HG03175 (cell line): ENCODE data around the gene CCDC144A.
"Not testable (repeated sequence)": the region's sequence is repeated elsewhere in the genome, so short reads cannot be mapped to it uniquely, and the experiment has no call there.

Source experiments
- ATAC-seq: cut with Tn5 transposase; IDR thresholded peaks from one replicate; pipeline ENCODE4 v1.9.1; 2021; ENCODE audit warnings: mild to moderate bottlenecking, moderate library complexity; ENCODE audit not compliant: unreplicated experiment

CCDC144A gene

DNA sequence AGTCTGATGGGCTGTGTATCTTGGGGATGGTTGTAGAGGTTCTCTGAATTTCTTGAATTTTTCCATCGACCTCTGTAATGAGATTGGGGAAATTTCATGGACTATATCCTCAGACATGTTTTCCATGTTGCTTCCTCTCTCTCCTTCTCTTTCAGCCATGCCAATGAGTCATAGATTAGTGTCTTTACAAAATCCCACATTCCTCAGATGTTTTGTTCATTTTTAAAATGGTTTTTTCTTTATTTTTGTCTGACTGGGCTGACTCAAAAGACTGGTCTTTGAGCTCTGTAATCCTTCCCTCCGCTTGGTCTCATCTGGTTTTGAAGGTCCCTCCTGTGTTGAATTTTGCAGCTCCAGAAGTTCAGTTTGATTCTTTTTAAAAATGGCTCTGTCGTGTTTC, 60.5 kb downstream of the CCDC144A start:
- ATAC-seq = not testable (repeated sequence)

DNA sequence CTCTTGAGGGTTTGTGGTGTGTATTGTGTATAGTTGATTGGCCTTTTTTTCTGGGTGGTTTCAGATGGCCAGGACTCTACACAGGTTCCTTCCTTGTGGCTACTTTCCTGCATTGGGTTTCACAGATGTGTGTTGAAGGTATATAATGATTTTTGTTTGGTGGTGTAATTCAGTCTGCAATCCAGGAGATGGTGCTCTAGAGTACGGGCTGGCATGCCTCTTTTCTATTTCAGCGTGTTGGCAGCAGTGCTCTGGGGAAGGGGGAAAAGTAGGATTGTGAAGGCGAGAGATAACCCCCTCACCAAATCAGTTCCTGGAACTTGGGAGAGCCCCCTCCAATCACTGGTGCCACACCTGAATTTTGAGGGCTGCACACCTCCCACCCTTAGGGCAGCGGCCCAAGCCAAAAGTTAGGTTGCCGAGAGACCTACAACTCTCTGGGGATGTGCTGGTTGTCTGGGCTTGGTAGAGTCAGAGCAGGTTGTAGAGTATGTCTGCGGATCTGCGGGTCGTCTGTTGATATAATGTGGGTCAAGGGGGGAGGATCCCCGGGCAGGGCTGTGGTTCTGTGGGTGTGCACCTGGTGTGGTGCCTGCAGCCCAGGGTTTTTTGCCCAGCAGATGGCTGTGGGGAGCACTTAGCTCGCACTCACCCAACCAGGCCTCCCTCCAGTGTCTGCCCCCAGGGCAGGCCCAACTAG, 61.3 kb downstream of the CCDC144A start:
- ATAC-seq = not testable (repeated sequence)

DNA sequence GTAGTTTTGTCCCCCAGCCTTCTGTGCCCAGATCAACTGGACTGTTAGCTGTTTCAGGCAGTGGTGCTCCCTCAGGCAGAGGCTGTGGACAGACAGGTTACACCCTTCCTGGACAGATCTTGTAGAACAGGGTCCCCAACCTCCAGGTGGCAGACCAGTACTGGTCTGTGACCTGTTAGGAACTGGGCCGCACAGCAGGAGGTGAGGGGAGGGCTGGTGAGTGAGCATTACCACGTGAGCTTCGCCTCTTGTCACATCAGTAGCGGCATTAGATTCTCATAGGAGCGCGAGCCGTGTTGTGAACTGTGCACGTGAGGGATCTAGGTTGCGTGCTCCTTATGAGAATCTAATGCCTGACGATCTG, 61.9 kb downstream of the CCDC144A start:
- not testable (repeated sequence) for ATAC-seq

DNA sequence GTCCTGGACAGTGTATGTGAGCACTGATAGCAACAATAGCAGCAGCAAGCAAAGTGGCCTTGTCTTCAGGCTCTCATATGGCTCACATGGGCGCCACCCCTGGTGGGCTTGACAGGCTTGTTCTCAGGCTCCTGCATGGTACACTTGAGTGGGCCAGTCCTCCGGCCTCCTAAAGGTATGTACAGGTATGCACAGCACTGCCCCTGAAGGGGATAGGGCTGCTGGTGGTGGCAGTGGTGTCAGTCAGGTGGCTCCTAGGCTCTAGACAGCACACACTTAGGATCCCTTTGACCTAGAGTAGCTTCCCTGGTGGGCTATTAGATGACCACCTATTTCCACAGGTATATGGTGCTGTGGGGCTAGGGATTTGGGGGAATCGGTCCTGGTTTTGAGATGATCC, 67.5 kb downstream of the CCDC144A start:
- ATAC-seq = not testable (repeated sequence)

DNA sequence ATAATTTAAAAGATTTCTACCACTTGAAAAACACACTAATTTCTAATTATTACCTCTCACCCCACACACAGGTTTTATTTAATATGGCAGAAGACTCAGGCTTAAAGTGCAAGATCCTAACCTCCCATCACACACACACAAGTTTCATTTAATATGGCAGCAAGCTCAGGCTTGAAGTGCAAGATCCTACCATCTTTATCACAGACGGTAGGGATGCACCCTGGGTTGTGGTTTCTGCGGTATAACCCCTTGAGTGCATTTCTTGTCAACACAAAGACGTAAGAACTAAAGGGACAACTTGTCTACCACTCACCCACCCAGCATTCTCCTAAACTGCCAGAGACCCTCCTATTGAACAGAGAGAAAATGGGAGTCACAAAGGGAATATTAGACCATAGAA, 68.1 kb downstream of the CCDC144A start:
- not testable (repeated sequence) for ATAC-seq

DNA sequence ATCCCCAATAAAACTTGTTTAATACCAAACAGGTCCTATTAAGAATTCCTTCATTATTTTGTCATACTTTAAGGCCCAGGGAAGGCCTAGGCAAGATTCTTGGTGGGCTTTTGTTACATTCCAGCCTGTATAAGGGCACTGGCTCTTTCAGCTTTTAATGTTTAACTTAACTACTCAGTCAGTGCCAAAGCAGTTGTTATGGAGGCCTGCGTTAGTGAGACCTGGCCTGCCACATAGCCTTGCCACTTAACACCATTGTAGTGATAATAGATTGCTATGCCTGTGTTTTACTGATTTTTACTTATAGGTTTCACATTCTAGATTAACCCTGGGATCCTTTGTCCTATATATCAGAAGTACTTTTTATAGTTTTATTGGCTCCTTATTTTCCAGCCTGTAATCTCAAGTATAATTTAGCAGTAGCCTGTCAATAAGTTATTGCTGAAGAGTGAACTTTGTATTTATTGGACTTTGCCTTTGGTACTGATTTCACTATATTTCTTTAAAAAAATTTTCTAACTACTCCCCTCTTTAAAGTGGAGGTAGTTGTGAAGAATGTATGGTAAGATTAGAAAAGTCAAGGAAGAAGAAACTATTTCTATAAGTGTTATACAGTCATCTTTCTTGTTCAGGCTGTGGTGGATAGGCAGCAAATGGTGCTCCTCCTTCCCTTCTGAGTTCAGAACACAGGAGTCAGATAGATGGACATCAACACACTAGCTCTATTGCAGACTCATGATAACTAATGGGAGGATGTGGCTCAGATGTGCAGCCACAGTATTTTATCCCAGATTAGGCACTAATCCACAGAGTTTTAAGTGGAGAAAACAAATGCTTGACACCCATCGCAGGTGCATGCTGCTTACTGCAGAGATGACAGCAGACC, 78.5 kb downstream of the CCDC144A start:
- ATAC-seq = not testable (repeated sequence)

DNA sequence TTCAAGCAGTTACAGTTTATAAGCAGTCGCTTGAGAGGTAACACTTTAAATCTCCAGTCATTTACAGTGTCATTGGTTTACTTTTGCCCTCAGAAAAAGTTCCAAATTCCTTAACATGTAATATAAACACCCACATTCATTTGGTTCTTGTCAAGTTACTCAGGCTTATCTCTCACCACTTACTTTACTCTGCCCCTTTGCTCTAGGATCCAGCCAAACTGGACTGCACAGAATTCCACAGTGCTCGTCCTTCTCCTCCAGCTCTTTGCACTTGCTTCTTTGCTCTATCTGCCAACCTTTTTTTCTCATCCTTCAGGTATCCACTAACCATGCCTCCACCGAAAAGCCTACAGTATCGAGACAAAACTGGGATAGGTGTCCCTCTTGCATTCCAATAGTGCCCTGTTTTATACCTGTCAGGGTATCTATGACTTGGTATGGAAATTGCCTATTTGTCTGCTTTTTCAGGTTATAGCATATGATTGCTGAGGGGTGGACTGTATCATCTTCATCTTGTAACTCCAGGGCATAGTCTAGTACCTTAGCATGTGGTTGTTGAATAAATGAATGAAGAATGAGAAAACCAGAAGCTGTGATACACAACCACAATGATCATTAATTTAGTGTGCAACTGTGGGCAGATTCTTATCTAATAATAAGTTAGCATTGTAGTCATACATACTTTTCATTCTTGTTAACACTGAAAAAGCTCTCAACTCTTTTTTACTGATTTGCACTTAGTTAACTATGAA, 82.5 kb downstream of the CCDC144A start:
- not testable (repeated sequence) for ATAC-seq

DNA sequence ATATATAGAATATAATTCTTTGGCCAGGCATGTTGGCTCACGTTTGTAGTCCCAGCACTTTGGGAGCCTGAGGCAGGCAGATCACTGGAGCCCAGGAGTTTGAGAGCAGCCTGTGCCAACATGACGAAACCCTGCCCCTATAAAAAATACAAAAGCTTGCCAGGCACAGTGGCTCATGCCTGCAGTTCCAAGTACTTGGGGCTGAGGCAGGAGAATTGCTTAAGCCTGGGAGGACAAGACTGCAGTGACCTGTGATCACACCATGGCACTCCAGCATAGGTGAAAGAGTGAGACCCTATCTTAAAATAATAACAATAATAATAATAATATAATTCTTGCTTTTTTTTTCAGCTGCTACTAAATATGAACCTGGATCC, 83.1 kb downstream of the CCDC144A start:
- ATAC-seq = not testable (repeated sequence)

DNA sequence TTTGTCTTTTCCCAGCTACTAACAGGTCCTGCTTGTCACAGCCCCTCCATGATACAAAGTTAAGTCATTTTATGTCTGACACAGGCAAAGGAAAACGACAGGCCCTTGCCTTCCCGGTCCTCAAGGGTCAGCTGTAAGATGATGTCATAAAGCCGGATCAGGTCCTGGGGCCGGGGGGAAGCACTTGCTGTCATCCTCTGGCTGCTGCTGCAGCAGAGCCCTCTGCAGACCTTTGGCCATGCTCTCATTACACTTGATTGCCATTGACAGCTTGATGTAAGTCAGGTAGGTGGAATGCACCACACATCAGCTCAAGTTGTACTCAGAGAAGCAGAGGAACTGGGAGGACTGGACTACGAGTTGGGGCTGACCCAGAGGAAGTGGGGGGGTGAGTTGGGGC, 97.8 kb downstream of the CCDC144A start:
- not testable (repeated sequence) for ATAC-seq

DNA sequence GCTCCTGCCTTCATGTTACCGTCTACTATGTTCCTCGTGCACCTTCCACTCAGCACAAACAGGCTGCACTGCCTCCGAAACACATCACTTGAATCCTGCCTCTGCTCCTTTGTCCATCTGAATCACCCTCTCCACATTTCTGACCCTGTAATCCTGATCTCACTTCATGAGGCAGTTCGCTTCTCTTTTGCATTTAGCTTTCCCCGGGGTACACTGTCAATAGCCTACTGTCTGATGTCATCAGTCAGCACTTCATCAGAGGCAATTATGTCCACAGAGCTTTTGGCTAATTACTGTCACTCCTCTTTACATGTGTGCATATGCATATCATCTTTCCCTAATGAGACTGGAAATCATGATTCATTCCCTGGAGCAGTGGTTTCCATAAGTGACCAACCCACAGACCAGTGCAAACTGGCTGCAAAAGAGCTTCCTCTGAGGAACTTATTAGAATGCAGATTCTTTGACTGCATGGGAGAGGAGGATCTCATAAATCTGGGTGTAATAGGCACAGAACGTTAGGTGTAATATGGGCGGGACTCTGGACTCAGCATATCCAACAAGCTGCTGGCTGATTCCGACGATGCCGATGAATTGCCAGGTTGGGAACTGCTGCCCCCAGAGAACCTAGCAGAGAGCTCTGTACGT, 99.0 kb downstream of the CCDC144A start:
- not testable (repeated sequence) for ATAC-seq

DNA sequence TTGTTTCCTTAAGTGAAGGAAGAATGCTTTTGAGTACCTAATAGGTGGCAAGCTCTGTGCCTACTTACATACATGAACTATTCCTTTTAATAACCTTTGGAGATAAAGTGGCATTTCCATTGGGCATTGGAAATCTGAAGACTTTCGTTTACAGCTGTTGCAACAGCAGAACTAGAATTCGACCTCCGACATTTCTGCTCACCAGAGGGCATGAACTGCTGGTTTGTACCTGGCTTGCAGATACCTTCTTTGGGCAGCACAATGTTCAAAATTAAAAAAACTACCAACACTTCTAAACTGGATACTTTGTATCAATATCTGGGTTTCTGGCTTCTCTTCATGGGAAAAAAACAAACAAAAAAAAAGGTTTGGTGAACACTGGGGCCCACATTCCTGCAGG, 99.6 kb downstream of the CCDC144A start:
- ATAC-seq = not testable (repeated sequence)

DNA sequence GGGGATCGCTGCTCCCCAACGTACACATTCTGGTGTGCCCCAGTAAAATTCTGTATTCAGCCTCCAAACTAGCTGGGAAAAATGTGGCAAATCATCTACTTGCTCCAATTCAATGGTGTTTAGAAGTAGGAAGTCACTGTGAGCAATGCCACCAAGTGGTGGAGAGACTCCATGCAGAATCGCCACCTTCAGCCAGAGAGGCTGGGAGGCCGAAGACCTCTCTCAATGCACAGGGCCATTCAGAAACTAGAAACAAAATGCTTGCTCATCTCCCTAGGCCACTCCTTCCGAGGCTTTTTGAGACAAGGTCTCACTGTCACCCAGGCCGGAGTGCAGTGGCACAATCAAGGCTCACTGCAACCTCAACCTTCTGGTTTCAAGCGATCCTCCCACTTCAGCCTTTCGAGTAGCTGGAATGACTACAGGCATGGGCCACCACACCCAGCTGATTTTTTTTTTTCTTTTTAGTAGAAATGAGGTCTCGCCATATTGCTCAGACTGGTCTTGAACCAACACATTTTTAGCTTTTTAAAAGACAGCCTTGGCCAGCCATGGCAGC, 100.4 kb downstream of the CCDC144A start:
- not testable (repeated sequence) for ATAC-seq

DNA sequence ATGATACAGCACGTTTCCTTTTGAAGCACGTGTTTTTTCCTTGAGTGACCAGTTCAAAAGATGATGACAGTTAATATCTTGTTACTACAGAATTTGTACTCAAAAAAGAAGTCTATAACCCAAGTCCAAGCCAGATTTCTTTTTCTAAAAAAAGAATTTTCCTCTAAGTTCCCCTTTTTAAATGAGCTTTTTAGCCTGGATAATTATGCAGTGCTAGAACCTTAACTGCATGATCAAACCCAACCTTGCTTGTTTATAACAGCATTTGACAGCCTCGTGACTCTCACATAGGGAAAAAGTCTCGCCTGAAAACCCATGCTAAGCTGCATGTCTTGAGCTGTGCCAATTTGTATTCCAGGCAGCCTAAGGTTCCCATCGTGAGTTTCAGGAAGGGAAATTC, 104.2 kb downstream of the CCDC144A start:
- ATAC-seq = not testable (repeated sequence)

DNA sequence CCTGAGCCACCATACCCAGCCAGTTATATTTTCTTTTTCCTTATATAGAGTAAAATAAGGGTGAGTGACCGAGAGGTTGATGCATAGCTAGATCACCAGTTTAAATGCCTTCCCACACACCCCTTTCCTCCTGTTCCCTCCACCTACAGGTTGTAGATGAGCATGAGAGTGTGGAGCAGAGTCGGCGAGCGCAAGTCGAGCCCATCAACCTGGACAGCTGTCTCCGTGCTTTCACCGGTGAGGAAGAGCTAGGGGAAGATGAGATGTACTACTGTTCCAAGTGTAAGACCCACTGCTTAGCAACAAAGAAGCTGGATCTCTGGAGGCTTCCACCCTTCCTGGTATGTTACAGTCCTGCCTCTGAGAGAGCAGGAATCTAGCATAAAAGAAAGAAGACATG, 105.9 kb downstream of the CCDC144A start:
- ATAC-seq = not testable (repeated sequence)

DNA sequence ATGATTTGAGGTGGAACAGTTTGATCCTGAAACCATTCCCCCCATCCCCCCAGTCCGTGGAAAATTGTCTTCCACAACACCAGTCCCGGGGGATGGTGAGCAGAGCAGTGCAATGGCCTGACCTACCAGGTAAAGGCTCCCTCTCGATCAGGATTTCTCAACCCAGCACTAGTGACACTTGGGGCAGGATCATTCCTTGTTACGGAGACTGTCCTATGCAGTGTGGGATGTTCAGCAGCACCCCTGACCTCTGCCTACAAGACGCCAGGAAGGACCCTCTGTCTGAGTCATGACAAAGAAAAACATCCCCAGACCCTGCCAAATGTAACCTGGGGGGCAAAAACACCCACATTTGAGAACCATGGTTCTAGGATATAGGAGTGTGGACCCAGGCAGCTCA, 114.8 kb downstream of the CCDC144A start:
- ATAC-seq = not testable (repeated sequence)

DNA sequence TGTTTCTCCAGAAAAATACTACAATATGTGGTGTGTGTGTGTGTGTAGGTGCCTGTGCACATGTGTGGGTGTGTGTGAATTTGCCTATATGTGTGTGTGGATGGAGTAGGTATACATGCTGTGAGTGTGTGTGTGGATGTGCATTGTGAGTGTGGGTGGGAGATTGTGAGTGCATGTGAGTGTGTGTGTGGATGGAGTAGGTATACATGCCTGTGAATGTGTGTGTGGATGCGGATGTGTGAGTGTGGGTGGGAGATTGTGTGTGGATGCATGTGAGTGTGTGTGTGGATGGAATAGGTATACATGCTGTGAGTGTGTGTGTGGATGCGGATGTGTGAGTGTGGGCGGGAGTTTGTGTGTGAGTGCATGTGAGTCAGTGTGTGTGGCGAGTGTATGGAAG, 116.6 kb downstream of the CCDC144A start:
- not testable (repeated sequence) for ATAC-seq

DNA sequence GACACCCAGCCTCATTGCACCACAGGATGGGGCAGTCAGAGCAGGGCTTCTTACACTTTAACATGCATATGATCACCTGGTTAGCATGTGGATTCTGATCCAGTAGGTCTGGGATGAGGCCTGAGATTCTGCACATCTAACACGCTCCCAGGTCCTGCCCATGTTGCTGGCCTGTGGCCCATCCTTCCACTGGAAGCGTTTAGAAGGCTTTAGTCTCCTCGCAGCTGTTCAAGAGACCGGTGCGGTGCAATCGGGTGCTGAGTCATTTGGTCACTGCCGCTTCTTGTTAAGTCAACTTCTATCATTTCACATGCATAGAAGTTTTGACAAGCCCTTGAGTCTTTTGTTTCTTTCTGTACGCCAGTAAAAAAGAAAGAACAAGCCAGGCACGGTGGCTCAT, 117.6 kb downstream of the CCDC144A start:
- not testable (repeated sequence) for ATAC-seq

DNA sequence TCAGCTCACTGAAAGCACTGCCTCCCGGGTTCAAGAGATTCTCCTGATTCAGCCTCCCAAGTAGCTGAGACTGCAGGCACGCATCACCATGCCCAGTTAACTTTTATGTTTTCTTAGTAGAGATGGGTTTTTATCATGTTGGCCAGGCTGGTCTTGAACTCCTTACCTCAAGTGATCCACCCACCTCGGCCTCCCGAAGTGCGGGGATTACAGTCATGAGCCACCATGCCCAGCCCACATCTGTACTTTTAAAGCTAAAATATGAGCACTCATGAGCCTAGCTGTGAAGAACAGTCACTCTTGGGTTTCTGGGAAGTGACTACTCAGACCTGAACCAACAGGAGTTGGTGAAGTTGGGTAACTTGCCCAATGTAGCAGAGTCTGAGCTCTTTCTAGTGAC, 120.2 kb downstream of the CCDC144A start:
- not testable (repeated sequence) for ATAC-seq

DNA sequence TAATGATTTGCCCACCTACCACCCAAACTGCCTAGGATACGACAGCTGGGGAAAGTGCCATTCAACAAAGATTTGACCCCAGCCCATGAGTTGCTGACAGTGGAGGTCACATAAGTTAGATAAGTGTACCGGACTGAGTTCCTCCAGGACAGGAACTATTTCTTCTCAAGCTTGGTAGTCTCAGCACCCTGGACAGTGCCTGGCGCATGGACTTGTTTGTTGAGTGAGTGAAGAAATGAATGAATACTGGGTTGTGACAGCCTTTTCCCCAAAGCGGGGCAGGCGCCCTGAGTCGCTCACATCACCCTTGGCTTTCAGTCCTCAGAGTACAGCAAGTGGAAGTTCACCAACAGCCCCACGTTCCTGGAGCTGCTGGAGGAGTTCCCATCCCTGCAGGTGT, 122.1 kb downstream of the CCDC144A start:
- ATAC-seq = not testable (repeated sequence)

DNA sequence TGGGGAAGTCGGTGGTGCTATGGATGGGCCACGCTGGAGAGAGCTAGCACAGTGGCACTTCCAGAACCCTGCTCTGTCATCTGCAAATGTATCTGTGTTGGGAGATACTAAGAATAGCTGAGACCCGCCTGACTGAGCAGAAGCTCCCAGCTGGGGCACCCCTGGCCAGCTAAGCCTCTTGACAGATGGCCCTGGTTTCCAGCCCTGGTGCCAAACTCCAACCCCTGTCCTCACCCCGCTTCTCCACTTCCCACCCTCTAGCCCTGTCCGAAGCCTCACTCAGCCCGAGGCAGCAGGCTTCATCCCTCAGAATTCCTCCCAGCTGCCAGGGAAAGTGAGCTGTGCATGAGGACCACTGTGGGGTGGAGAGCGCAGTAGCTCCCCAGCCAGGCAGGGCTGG, 124.4 kb downstream of the CCDC144A start:
- ATAC-seq = no peak

DNA sequence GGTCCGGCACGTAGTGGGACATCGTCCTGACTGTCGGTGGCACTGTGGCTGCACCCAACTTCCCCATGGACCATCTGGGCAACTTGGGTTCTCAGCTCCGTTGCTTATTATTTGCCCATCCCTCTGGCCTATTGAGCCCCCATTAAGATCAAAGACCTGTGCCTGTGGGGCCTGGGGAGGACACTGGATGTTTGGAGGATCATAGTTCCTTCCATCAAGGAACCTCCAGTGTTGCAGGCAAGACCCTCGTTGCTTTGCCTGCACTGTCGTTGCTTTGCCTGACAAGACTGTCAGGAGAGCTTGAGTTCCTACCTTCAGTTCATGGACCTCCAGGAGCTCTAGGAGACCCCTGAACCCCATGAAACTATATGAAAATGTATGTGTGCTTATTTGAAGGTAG, 127.2 kb downstream of the CCDC144A start:
- no peak for ATAC-seq
